Measurements from ENCODE around the gene CARD11.

The CARD11 gene

GRCh38 chr7:2966466-2967078 is 77.1 kb downstream of the CARD11 start:
- no peak for ATAC-seq

GRCh38 chr7:2965745-2966270 is 77.9 kb downstream of the CARD11 start:
- no peak for ATAC-seq
- TF ChIP-seq ZNF565 (CRISPR knock-in tag; conservative IDR thresholded peaks at IDR 0.05; ENCODE audit: low read depth): no peak

More at GRCh38 chr7:2966466-2967078, 77.1 kb downstream of the CARD11 start:
- no peak for TF ChIP-seq ZNF565 (CRISPR knock-in tag; conservative IDR thresholded peaks at IDR 0.05; ENCODE audit: low read depth)
- TF ChIP-seq TSHZ2 (CRISPR knock-in tag; IDR thresholded peaks at IDR 0.05): no peak
- TF ChIP-seq ISL1 (CRISPR knock-in tag; IDR thresholded peaks at IDR 0.05): no peak
- TF ChIP-seq OSR1 (CRISPR knock-in tag; IDR thresholded peaks at IDR 0.05): no peak
- no peak for TF ChIP-seq ZC3H10 (CRISPR knock-in tag; IDR thresholded peaks at IDR 0.05)
- TF ChIP-seq ZNF8 (CRISPR knock-in tag; IDR thresholded peaks at IDR 0.05): no peak
- TF ChIP-seq CREB5 (CRISPR knock-in tag; IDR thresholded peaks at IDR 0.05; ENCODE audit: low read depth): no peak
- TF ChIP-seq ZNF70 (CRISPR knock-in tag; IDR thresholded peaks at IDR 0.05): no peak
- TF ChIP-seq POU6F1 (CRISPR knock-in tag; IDR thresholded peaks at IDR 0.05; ENCODE audit: borderline replicate concordance, low read depth): no peak
- TF ChIP-seq TOX (CRISPR knock-in tag; IDR thresholded peaks at IDR 0.05; ENCODE audit: borderline replicate concordance): no peak

- TF ChIP-seq POU6F1 (CRISPR knock-in tag; IDR thresholded peaks at IDR 0.05; ENCODE audit: borderline replicate concordance, low read depth) (no peak), TSHZ2 (CRISPR knock-in tag; IDR thresholded peaks at IDR 0.05) (no peak), SNAI2 (CRISPR knock-in tag; IDR thresholded peaks at IDR 0.05) (no peak), ZC3H10 (CRISPR knock-in tag; IDR thresholded peaks at IDR 0.05) (no peak), ISL1 (CRISPR knock-in tag; IDR thresholded peaks at IDR 0.05) (no peak), ZNF565 (CRISPR knock-in tag; conservative IDR thresholded peaks at IDR 0.05; ENCODE audit: low read depth) (no peak), ZNF8 (CRISPR knock-in tag; IDR thresholded peaks at IDR 0.05) (no peak), OSR1 (CRISPR knock-in tag; IDR thresholded peaks at IDR 0.05) (no peak), PATZ1 (CRISPR knock-in tag; IDR thresholded peaks at IDR 0.05; ENCODE audit: borderline replicate concordance) (no peak), ZNF70 (CRISPR knock-in tag; IDR thresholded peaks at IDR 0.05) (no peak), ZFP3 (CRISPR knock-in tag; IDR thresholded peaks at IDR 0.05) (no peak), GLIS3 (CRISPR knock-in tag; IDR thresholded peaks at IDR 0.05) (no peak), ESRRG (CRISPR knock-in tag; IDR thresholded peaks at IDR 0.05) (no peak), CSDC2 (CRISPR knock-in tag; IDR thresholded peaks at IDR 0.05) (no peak)
- ATAC-seq: no peak
Measured at GRCh38 chr7:2965301-2965700, 78.4 kb downstream of the CARD11 start.

Data from SK-N-SH treated with all-trans-retinoic acid at 6 μM for 48 hours (cell line).